GM12891 (cell line): ENCODE measurements around the gene ZFP36L2.

Experiments used
- PAX5 ChIP-seq: IDR thresholded peaks from 2 replicates; pipeline ENCODE4 v1.6.1; 2011; ENCODE audit warnings: low read length, moderate library complexity, mild to moderate bottlenecking; ENCODE audit not compliant: insufficient read depth, severe bottlenecking
- POLR2A ChIP-seq: IDR thresholded peaks from 2 replicates; pipeline ENCODE4 v1.6.1; 2011; ENCODE audit warnings: low read depth, low read length, control low read depth
- POLR2AphosphoS5 ChIP-seq: IDR thresholded peaks from 2 replicates; pipeline ENCODE4 v1.6.1; 2011; ENCODE audit warnings: low read depth, low read length, control low read depth
- POU2F2 ChIP-seq: IDR thresholded peaks from 2 replicates; pipeline ENCODE4 v1.6.1; 2011; ENCODE audit warnings: low read depth, mild to moderate bottlenecking, control low read depth, low read length, moderate library complexity
- TAF1 ChIP-seq: IDR thresholded peaks from 2 replicates; pipeline ENCODE4 v1.6.1; 2011; ENCODE audit warnings: low read depth, low read length, control low read depth

DNA sequence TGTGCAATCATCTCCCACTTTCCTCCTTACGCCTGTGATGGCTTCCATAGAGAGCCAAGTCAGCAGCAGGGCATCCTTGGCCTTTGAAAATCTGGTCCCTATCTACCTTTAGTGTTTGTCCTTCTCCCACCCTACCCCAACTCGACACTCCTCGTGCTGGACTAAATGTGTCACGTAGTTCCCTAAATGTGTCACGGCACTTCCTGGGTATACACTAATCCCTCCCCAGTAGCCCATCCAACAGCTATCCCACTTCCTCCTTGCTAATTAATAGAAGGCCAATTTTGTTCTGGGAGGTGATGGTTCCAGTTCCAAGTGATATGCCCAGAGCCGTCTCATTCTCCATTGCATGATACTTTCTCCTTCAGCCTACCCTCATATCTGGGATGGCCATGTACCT, 36.5 kb upstream of the ZFP36L2 start:
- TF ChIP-seq POLR2AphosphoS5 (no peak), POLR2A (no peak), POU2F2 (no peak), TAF1 (no peak), PAX5 (no peak)
